ENCODE measurements around the gene PRR3. TPM values are rescaled to one million over a fixed set of nuclear protein-coding genes. Genes with fewer than 3 reads are reported as not detected.

Gene PRR3
- total RNA-seq, 1 experiment from 2014 or later = 6.1 TPM

DNA sequence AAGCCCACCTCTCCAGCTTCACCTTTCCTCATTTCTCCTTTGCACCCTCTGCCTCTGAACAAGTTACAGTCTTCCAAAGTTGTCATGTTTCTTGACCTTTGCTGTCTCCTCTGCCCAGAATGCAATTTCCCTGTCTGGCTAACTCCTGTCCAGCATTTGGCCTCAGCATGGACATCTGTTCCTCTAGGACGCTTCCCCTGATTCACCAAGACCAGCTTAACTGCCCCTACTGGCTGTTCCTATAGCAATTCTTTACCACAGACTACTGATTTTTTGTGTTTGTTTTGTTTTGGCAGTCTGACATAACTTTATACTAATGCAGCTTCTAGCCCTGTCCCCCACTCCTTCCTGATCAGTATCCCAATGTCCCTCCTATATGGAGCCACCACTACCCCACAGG lies 14.2 kb upstream of the PRR3 start:
- Histone ChIP-seq H3K79me2 (ENCODE audit: low read length) (no peaks in the 10 kb centered on the region), H3K9me3 (ENCODE audit: low read length) (no peaks in the 10 kb centered on the region), H3K4me2 (ENCODE audit: low read length) (no peak overlapping the region), H3F3A (ENCODE audit: low read length, unreplicated experiment) (no peaks in the 10 kb centered on the region), H4K20me1 (ENCODE audit: low read length) (no peaks in the 10 kb centered on the region), H2AFZ (ENCODE audit: low read length) (no peak overlapping the region), H3K27ac (ENCODE audit: low read length) (no peak overlapping the region), H3K9ac (ENCODE audit: low read length) (no peak overlapping the region), H3K9me2 (replicated peaks; ENCODE audit: low read length) (no peaks in the 10 kb centered on the region), H3K4me1 (ENCODE audit: insufficient read depth, low read length) (peaks cover 18% of the 10 kb centered on the region; the same call in 1 of the 2 replicates), H3K4me3 (ENCODE audit: low read length) (no peak overlapping the region), H3K36me3 (ENCODE audit: low read depth, low read length) (no peaks in the 10 kb centered on the region), H3K27me3 (ENCODE audit: low read length) (no peaks in the 10 kb centered on the region)
- DNase-seq (no peak), ATAC-seq (peak; percentile 10; the same call in 1 of the 2 replicates)
- intact Hi-C loops (cut with micrococcal nuclease) = loop anchor here (5.0 kb wide), 1 partner anchor 179 kb away; the partner anchor contains the start of gene TUBB
- ChIA-PET CTCF (no interaction called here), POLR2A (ENCODE audit: unreplicated experiment) (no interaction called here)
- BruUV-seq (replicated peaks) = no TSS peak
- TF ChIP-seq, protein P1, sequence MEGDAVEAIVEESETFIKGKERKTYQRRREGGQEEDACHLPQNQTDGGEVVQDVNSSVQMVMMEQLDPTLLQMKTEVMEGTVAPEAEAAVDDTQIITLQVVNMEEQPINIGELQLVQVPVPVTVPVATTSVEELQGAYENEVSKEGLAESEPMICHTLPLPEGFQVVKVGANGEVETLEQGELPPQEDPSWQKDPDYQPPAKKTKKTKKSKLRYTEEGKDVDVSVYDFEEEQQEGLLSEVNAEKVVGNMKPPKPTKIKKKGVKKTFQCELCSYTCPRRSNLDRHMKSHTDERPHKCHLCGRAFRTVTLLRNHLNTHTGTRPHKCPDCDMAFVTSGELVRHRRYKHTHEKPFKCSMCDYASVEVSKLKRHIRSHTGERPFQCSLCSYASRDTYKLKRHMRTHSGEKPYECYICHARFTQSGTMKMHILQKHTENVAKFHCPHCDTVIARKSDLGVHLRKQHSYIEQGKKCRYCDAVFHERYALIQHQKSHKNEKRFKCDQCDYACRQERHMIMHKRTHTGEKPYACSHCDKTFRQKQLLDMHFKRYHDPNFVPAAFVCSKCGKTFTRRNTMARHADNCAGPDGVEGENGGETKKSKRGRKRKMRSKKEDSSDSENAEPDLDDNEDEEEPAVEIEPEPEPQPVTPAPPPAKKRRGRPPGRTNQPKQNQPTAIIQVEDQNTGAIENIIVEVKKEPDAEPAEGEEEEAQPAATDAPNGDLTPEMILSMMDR (conservative IDR thresholded peaks at IDR 0.05; ENCODE audit: low read depth, low read length) = peak; percentile 35; the same call in 1 of the 2 replicates
- TF ChIP-seq EZH2phosphoT487 (IDR thresholded peaks at IDR 0.05; ENCODE audit: borderline replicate concordance, low read length) (no peak), EZH2 (IDR thresholded peaks at IDR 0.05; ENCODE audit: low read length, unreplicated experiment) (no peak)

DNA sequence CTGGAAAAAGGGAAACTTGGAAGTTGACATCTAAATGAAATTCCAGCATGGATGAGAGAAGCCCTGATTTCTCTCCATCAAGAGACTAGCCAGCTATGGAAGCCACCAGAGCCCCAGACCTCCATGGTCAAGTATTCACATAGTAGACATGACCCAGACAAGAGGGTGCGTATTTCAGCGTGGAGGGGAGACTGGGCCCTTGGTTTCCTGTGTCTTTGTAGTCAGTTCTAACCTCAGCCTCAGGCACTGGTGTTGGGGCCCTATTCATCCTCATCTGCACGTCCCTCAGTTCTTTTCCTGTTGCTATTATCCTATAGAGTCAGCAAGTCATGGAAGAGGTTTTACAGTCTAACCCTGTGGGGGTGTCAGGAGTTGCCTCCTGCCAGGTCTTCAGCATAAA lies 13.3 kb upstream of the PRR3 start:
- no peak overlapping the region for H3K4me2 ChIP-seq (ENCODE audit: low read length)
- no peaks in the 10 kb centered on the region for H3K9me3 ChIP-seq (ENCODE audit: low read length)
- no peak overlapping the region for H3K9ac ChIP-seq (ENCODE audit: low read length)
- DNase-seq = no peak
- no TSS peak for BruUV-seq (replicated peaks)
- no peak for ATAC-seq
- H3K9me2 ChIP-seq (replicated peaks; ENCODE audit: low read length) = no peaks in the 10 kb centered on the region
- no peaks in the 10 kb centered on the region for H4K20me1 ChIP-seq (ENCODE audit: low read length)
- H3K4me3 ChIP-seq (ENCODE audit: low read length) = no peak overlapping the region
- ChIA-PET POLR2A (ENCODE audit: unreplicated experiment) (no interaction called here), CTCF (no interaction called here)
- intact Hi-C loops (cut with micrococcal nuclease) = loop anchor here (1.0 to 5.0 kb wide), 2 partner anchors 61 to 178 kb away; partner anchors contain the start of gene TUBB
- no peaks in the 10 kb centered on the region for H3F3A ChIP-seq (ENCODE audit: low read length, unreplicated experiment)
- no peaks in the 10 kb centered on the region for H3K36me3 ChIP-seq (ENCODE audit: low read depth, low read length)
- TF ChIP-seq EZH2 (IDR thresholded peaks at IDR 0.05; ENCODE audit: low read length, unreplicated experiment) = no peak
- no peak overlapping the region for H2AFZ ChIP-seq (ENCODE audit: low read length)
- no peak overlapping the region for H3K27ac ChIP-seq (ENCODE audit: low read length)
- no peaks in the 10 kb centered on the region for H3K79me2 ChIP-seq (ENCODE audit: low read length)
- H3K4me1 ChIP-seq (ENCODE audit: insufficient read depth, low read length) = peaks cover 18% of the 10 kb centered on the region; the same call in 1 of the 2 replicates
- no peaks in the 10 kb centered on the region for H3K27me3 ChIP-seq (ENCODE audit: low read length)

- no peak overlapping the region for H2AFZ ChIP-seq (ENCODE audit: low read length)
- DNase-seq (peak; percentile 84), ATAC-seq (peak; percentile 74)
- no peak overlapping the region for H3K9ac ChIP-seq (ENCODE audit: low read length)
- no peaks in the 10 kb centered on the region for H3F3A ChIP-seq (ENCODE audit: low read length, unreplicated experiment)
- H3K9me2 ChIP-seq (replicated peaks; ENCODE audit: low read length) = no peaks in the 10 kb centered on the region
- no peak overlapping the region for H3K4me3 ChIP-seq (ENCODE audit: low read length)
- H3K27ac ChIP-seq (ENCODE audit: low read length) = no peak overlapping the region
- BruUV-seq (replicated peaks) = TSS peak; percentile 16
- no peaks in the 10 kb centered on the region for H3K79me2 ChIP-seq (ENCODE audit: low read length)
- POLR2A ChIA-PET (ENCODE audit: unreplicated experiment) = interaction anchor here (0.6 to 0.9 kb wide), 5 partner anchors 10 to 859 kb away, joined by 4 to 16 read pairs (median 5); no protein-coding TSS in a partner anchor
- H3K27me3 ChIP-seq (ENCODE audit: low read length) = no peaks in the 10 kb centered on the region
- intact Hi-C loops (cut with micrococcal nuclease) = loop anchor here (1.0 to 5.0 kb wide), 2 partner anchors 61 to 178 kb away; partner anchors contain the start of gene TUBB
- 0 out of 2 replicates have a peak, but pooled peaks cover 2% of the 10 kb centered on the region for H3K36me3 ChIP-seq (ENCODE audit: low read depth, low read length)
- H3K4me2 ChIP-seq (ENCODE audit: low read length) = no peak overlapping the region
- H3K9me3 ChIP-seq (ENCODE audit: low read length) = no peaks in the 10 kb centered on the region
- TF ChIP-seq, protein P1 (conservative IDR thresholded peaks at IDR 0.05; ENCODE audit: low read depth, low read length) = peak; percentile 84
- TF ChIP-seq EZH2 (IDR thresholded peaks at IDR 0.05; ENCODE audit: low read length, unreplicated experiment) = no peak
- CTCF ChIA-PET = interaction anchor here (0.5 to 1.7 kb wide), 15 partner anchors 10 to 186 kb away, joined by 3 to 23 read pairs (median 5); partner anchors contain the start of genes ABCF1 and PRR3
- H4K20me1 ChIP-seq (ENCODE audit: low read length) = no peaks in the 10 kb centered on the region
- H3K4me1 ChIP-seq (ENCODE audit: insufficient read depth, low read length) = peaks cover 18% of the 10 kb centered on the region; the same call in 1 of the 2 replicates
These were observed 12.3 kb upstream of the PRR3 start for GRCh38 chr6:30544666-30545272.

Data from PC-3 (cell line).